Cardiac ventricle fibroblast (primary cell): ENCODE data around the gene MARVELD2. TPM values are rescaled to one million over a fixed set of nuclear protein-coding genes. Genes with fewer than 3 reads are reported as not detected.

Experiments used
- total RNA-seq: library from RNA; depleted of rRNA; stranded (reverse); fragments of >200 nt; gene quantifications from 2 replicates; pipeline ENCODE4 v1.2.3, GENCODE V29; 2015

The MARVELD2 gene, protein sequence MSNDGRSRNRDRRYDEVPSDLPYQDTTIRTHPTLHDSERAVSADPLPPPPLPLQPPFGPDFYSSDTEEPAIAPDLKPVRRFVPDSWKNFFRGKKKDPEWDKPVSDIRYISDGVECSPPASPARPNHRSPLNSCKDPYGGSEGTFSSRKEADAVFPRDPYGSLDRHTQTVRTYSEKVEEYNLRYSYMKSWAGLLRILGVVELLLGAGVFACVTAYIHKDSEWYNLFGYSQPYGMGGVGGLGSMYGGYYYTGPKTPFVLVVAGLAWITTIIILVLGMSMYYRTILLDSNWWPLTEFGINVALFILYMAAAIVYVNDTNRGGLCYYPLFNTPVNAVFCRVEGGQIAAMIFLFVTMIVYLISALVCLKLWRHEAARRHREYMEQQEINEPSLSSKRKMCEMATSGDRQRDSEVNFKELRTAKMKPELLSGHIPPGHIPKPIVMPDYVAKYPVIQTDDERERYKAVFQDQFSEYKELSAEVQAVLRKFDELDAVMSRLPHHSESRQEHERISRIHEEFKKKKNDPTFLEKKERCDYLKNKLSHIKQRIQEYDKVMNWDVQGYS
- 0.24 TPM in 1 of 2 replicates, not detected in the other for total RNA-seq

DNA sequence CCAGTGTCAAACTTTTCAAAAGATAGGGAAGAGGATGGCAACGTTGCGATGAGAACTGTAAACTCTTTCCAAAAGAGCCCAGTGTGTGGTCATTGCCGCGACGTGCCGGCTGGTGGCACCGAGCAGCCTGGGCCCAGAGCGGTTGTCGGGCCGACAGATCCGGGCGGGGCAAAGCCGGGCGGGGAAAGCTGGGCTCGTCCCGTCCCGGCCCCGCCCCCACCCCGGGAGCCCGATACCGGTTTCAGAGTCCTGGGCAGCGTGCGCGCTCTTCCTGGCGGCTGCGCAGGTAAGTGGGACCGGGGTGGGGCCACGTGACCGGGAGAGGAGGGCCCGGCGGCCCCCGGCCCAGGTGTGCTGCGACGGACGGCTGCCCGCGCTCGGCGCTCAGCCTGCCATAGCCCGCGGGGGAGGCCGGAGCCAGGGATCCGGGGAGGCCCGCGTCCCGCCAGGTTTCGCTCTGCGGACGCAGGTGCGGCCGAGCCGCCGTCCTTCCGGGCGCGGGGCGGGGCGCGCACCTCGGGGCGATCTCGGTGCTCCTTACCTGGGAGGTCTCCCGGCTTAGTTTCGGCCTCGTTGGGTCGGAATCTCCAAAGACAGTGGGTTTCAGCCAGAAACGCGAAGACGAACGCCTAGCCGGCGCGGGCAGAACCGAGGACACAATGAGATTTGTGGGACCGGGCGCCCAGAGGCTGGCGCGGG lies at the start of gene MARVELD2:
MARVELD2 (plus strand) TSS at position 232 of the 699 bp plus-strand sequence. CDS start 4,270 bp downstream, outside the sequence.

DNA sequence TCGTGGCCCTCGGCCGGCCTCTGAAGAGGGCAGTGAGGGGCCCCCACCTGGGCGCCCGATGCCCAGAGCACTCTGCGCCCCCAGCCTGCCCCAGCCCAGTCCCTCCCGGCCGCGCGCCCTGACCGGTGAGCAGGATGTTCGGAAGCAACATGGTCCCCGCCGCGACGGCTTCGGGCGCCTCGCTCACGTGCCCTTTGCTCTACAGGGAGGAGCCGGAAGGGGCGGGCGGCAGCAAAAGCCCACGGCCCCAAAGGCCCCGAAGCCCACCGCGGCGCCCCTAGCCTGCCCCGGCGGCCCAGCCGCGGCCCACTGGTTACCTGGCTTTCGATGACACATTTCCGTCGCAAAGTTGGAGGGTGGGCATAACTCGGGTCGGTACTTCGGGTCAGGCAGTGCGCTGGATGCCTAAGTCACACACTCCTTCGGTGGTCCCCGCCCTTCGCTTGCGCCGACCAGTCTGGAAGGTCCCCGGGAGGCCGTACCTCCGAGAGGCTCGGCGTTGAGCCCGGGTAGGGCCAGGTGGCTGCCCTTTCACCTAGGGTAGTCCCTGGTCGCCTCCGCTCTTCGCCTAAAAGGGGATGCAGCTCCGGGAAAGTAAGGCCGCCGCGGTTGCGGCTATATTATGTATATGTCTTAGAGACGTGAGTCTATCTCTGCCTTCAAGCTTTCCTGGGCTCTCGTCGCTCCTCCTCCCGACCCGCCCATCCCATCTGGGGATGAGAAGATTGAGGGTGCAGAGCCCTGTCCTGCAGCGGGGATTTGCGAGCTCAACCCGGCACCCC lies 45.4 kb upstream of the MARVELD2 start, which contains the start of the genes AK6, RAD17 and TAF9:
AK6 (minus strand) TSS at position 181 of the 782 bp plus-strand sequence; CDS start at position 151, 30 bp downstream.
RAD17 (plus strand) TSS at position 479 of the 782 bp plus-strand sequence. CDS start 2,391 bp downstream, outside the sequence.
TAF9 (minus strand) TSS at position 181 of the 782 bp plus-strand sequence. CDS start 3,783 bp downstream, outside the sequence.

DNA sequence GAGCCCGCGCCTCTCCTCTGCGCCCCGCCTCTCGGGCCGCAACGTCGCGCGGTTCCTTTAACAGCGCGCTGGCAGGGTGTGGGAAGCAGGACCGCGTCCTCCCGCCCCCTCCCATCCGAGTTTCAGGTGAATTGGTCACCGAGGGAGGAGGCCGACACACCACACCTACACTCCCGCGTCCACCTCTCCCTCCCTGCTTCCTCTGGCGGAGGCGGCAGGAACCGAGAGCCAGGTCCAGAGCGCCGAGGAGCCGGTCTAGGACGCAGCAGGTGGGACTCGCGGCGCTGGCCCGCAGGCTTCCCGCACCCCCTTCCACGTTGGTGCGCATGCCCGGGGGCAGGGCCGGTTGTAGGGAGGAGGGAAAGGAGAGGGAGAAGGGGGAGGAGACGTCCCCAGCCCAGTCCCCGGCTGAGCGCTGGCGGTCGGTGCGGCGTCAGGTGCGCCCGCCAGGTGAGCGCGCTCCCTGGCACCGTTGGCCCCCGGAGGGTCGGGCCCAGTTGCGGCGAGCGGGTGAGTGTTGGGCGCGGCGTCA lies 77.5 kb downstream of the MARVELD2 start, which contains the start of gene OCLN:
OCLN (plus strand) TSS at position 400 of the 532 bp plus-strand sequence. CDS start 11,455 bp downstream, outside the sequence.

Other genes with a start within 250 kb of the MARVELD2 start
- gene CCNB1, start 248.0 kb upstream of the MARVELD2 start, total RNA-seq, result 9.9 and 12.4 TPM in 2 replicates
- gene CENPH, start 225.5 kb upstream of the MARVELD2 start, total RNA-seq, result 1.6 and 8.8 TPM in 2 replicates
- gene CDK7, start 180.2 kb upstream of the MARVELD2 start, total RNA-seq, result 13.8 and 25.0 TPM in 2 replicates
- gene CCDC125, start 82.3 kb upstream of the MARVELD2 start, total RNA-seq, result 1.2 and 2.5 TPM in 2 replicates
- 13.0 and 23.8 TPM in 2 replicates for gene AK6, start 45.6 kb upstream of the MARVELD2 start, total RNA-seq
- gene TAF9, start 45.6 kb upstream of the MARVELD2 start, total RNA-seq, result 37.3 and 39.1 TPM in 2 replicates
- gene RAD17, start 45.3 kb upstream of the MARVELD2 start, total RNA-seq, result 12.5 and 17.5 TPM in 2 replicates
- 0.56 and 0.64 TPM in 2 replicates for gene OCLN, start 77.7 kb downstream of the MARVELD2 start, total RNA-seq
- 24.7 and 26.1 TPM in 2 replicates for gene GTF2H2C, start 145.1 kb downstream of the MARVELD2 start, total RNA-seq